ENCODE results near the gene ZNF605.
"Not testable (repeated sequence)": the region's sequence is repeated elsewhere in the genome, so short reads cannot be mapped to it uniquely, and the experiment has no call there.

- not testable (repeated sequence) for TF ChIP-seq CTCF (IDR thresholded peaks at IDR 0.05; ENCODE audit: insufficient read depth, low read length); POLR2AphosphoS5 (IDR thresholded peaks at IDR 0.05; ENCODE audit: low read depth); REST (IDR thresholded peaks at IDR 0.05; ENCODE audit: insufficient replicate concordance, low read depth); GABPA (IDR thresholded peaks at IDR 0.05; ENCODE audit: low read depth); SPI1 (IDR thresholded peaks at IDR 0.05; ENCODE audit: borderline replicate concordance, low read depth)
These were observed 17.3 kb downstream of the ZNF605 start for GRCh38 chr12:132938807-132939206.

All from HL-60 (cell line).